ENCODE data around the gene EPO.

GRCh38 chr7:100682228-100682741 is 38.0 kb upstream of the EPO start:
- TF ChIP-seq CTCF (IDR thresholded peaks at IDR 0.05) (no peak), POLR2A (IDR thresholded peaks at IDR 0.05; ENCODE audit: low read depth) (no peak)

Measured in esophagus muscularis mucosa (tissue), 3 donors.